T47D (cell line): ENCODE measurements around the gene KDM4C.
A peak's percentile ranks its signal among the peaks of the same experiment; 100 is the strongest.
"Not testable (repeated sequence)": the region's sequence is repeated elsewhere in the genome, so short reads cannot be mapped to it uniquely, and the experiment has no call there.

Experiments used
- DNase-seq, 2 experiments: peaks; one replicate each; pipeline versions ENCODE4 v3.0.0 to v3.0.0-alpha.2; 2011 to 2012; ENCODE audit warnings: low read depth in 1 of 2, low spot score in 1 of 2
- JUND ChIP-seq: IDR thresholded peaks from 2 replicates; pipeline ENCODE4 v1.6.1; 2012; ENCODE audit warnings: low read depth
- in situ Hi-C: cut with HindIII; loops from 2 replicates; pipeline ENCODE4 v1.10.0; 2016; ENCODE audit warnings: low sequenced_read_pairs, low pct_unique_long_range_greater_than_20kb

Gene KDM4C

DNA sequence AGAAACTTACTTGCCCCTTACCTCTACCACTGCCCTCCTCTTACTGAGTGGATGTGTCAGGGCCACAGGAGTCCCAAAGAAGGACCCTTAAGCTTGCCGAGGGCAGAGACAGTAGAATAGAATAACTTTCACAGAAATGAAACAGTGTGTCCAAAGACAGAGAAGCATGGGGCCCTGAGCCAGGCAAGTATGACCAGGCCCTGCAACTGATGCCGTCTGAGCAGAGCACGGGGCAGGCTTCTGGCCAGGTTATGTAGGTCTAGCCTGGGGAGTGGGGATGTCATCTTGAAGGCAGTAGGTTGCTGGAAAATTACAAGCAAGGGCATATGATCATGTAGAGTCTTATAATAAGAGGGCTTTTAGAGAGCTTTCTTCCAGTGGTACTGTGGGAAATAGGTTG, 415.4 kb downstream of the KDM4C start:
- DNase-seq: no peak
- in situ Hi-C loops: no loop called here
- TF ChIP-seq JUND: no peak

DNA sequence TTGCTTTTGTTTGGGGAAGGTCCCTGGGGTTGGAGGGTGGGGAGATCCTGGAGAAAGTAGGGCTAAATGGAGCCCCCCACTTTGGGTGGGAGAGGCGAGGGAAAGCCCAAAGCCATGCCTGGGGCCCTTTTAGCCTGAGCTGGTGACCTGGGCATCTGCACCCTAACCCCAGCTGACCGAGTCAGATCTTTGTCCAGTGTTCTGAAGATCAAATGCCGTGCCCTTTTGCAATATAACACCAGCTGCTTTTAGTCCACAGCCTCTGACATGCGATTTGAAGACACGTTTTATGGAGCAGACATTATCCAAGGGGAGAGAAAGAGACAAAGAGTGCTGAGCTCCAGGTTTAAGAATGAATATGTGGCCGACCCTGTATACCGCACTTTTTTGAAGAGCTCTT, 416.5 kb downstream of the KDM4C start:
- TF ChIP-seq JUND: no peak
- no peak for DNase-seq
- in situ Hi-C loops: no loop called here

DNA sequence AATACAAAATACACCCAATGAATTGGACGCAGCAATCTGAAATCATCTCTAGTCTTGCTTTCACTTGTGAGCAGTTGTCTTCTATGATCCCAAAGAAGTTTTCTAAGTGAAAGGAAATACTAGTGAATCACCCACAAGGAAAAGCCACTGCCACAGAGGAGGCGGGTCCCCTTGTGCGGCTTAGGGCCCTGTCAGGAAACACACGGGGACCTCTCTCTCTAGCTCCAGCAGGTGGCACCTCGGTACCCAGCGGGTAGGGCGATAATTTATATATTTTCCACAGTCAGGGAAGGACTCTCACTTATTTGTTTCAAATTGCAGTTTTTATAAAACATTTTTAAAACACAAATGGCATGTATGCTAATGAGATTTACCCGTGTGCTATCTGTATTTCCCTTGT, 417.1 kb downstream of the KDM4C start:
- DNase-seq: no peak
- TF ChIP-seq JUND: no peak
- in situ Hi-C loops: no loop called here

DNA sequence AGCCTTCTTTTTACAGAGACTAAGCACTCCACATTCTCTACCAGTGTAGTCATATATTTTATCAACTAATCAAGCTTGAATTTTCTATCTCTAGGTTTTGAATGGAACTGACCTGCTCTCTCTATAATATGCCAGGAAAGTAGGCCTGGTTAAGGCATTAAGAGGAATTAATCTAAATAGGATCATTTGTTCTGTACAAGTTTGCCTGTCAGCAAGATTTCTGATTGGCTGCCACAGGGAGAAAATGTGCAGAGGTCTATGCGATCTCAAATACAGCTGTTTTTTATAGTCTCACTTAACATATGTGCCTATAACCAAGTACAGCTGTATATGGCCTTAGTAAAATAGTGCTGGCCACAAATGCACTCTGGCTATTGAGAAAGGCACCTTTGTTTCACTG, 418.8 kb downstream of the KDM4C start:
- no peak for TF ChIP-seq JUND
- no peak for DNase-seq
- in situ Hi-C loops: no loop called here

DNA sequence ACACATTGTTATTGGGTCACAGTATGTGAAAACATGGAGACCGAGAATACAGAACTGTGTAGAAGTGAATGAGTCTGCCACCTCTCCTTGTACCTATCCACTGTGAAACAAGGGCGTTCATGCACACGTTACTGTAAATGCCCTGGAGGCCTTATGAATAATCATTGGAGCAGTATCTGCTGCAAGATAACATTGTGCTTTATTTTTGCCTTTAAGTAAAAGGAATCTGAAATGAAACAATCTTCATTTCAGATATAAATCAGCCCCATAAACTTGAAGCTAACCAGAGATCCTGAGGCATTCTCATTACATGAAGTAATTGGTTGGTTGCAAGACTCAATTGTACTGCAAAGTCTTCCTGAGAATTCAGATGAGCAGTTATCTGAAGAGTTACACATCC, 419.6 kb downstream of the KDM4C start:
- TF ChIP-seq JUND: no peak
- no peak for DNase-seq
- in situ Hi-C loops: no loop called here

DNA sequence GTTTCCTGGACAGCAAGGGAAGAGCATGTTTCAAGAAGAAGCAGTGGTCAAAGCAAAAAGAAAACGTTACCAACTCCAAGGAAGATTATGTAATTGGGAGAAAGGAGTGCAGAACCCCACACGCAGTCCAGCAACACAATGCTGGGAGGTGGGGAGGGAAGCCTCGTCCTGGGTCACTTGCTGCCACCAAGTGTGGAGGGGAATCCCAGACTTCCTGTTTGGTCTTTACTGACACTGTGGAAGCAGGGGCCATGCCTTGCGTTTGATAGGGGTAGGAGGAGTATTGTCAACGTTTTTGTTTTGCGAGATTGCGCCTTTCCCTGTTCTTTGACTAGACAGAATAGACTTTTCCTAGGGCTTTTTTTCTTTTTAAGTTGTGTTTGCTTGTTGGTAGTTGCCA, 421.0 kb downstream of the KDM4C start:
- in situ Hi-C loops: no loop called here
- DNase-seq: no peak
- TF ChIP-seq JUND: no peak

DNA sequence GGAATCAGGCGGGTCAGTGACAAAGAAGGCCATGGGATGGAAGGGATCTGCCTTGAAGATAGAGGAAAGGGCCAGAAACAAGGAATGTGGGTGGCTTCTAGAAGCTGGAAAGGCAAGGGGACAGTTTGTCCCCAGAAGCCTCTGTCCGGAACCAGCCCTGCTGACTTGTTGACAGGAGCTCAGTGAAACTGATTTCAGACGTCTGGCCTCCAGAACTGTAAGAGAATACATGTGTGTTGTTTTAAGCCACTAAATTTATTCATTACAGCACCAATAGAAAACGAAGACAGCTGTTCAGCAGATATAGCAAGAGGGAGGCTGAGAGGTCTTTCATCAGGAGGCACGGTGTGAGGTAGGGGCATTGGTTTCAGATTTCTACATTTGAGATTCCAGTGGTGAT, 422.5 kb downstream of the KDM4C start:
- TF ChIP-seq JUND: no peak

DNA sequence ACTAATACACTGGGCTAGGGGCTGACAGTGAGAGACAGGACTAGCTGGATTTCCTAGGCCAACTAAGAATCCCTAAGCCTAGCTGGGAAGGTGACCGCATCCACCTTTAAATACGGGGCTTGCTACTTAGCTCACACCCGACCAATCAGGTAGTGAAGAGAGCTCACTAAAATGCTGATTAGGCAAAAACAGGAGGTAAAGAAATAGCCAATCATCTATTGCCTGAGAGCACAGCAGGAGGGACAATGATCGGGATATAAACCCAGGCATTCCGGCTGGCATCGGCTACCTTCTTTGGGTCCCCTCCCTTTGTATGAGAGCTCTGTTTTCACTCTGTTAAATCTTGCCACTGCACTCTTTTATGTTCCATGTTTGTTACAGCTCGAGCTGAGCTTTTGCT, 425.4 kb downstream of the KDM4C start:
- DNase-seq, in situ Hi-C loops: not testable (repeated sequence)

More for the DNA sequence above, 422.5 kb downstream of the KDM4C start:
- in situ Hi-C loops: no loop called here
- DNase-seq: no peak

DNA sequence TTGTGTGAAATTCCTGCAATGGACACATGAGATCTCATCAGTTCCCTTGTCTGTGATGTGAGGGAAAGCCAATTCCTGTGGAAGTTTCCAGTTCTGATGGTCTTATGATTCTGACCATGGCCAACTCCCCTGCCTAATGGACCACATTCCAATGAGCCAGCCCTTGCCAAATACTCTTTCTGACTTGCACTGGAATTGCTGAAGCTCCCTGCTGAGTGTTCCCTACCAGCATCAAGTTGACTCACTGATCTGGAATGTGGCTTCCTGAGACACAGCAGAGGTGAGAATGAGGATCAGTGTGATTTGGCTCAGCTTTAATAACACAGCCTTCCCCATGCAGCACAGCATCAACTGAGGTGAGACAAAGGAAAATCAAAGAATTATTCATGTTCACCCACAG, 427.8 kb downstream of the KDM4C start:
- in situ Hi-C loops: no loop called here
- peak in 1 of 2 experiments; percentile 39 for DNase-seq
- TF ChIP-seq JUND: no peak

DNA sequence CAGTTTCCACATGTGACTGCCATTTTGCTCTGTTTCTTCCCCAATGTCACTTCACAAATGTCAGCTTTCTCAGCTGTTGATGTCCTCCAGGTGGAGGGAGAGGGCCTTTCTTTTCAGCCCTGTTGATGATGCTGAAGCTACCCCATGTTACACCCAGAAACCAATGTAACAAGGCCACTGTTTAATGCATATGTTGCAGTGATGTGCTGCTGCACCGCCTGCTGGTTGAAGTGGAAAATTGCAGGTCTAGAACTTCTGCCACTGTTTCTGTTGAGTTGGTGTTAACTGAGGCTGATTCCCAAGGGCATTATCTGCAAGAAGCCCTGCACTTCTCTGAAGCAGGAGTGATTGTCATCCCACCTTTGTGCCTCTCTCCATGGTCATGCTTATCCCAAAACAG, 428.4 kb downstream of the KDM4C start:
- in situ Hi-C loops: no loop called here

DNA sequence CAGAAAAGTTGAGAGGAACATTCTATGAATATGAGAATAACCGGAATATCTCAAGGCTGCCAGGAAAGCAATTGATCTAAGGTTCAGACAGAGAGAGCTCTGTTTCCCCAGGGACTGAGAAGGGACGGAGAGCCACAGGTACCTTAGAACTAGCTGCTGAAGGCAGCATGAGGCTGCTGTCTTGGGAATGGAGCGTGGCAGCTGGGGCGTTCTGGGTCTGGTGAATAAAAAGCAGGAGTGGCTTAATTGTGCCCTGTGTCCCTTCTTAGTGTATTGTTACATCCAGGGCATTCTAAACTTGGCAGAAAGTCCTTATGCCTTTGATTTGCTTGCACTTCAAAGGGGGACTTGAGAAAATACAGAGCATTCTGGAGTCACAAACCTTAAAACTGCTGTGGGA, 434.5 kb downstream of the KDM4C start:
- in situ Hi-C loops: no loop called here

More for the DNA sequence above, 428.4 kb downstream of the KDM4C start:
- TF ChIP-seq JUND: no peak
- DNase-seq: no peak

DNA sequence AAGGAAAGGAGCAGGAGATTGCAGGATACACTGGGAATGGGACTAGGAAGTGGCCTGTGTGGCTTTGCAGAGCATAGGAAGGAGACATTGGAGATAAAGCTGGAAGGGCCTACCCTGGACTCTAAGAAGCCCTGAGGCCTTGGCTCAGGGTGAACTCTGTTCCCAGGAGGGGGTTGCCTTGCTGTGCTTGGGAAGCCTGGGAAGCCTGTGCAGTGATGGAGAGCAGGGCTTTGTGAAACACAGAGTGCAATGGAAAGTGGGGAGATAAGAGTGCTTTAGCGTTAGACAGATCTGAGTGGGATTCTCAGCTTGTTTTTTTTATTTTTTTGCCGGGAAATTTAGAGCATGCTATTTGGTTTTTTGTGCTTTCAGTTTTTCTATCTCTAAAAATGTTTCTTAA, 437.8 kb downstream of the KDM4C start:
- TF ChIP-seq JUND: no peak
- in situ Hi-C loops: no loop called here
- DNase-seq: no peak

More for the DNA sequence above, 434.5 kb downstream of the KDM4C start:
- DNase-seq: no peak
- TF ChIP-seq JUND: no peak

DNA sequence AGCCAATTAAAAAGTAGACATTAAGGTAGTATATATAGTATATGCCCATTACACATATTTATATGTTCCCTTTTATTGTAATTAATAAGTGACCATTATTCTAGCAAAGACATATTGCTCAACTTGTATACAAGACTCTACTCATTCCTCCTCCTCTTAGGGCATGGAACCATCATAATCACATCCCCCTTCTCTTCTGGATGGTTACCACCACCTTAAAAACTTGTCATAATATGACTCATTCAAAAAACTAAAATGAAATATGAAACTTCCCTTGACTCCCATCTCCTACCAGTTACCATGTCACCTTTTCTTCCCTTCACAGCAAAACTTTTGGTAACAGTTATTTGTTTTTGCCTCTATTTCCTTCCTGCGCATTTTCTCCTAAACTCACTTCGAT, 438.7 kb downstream of the KDM4C start:
- DNase-seq: no peak
- TF ChIP-seq JUND: no peak

DNA sequence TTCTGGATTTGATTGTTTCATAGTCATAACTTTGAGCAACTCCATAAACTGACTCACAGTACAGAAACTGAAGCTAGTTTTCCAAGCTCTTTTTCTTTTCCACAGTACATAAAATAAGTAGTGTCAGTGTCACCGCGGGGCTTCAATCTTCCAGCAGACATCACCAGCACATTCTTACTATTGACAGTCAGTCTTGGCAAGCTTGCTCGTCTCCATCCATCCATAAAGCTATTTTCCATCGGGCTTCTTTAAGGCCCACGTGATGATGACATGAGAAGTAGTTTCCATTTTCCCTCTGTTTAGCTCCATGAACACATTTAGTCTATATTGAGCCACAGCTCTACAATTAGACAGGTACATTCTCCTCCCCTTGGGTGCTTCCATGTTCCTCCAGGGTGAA, 443.4 kb downstream of the KDM4C start:
- in situ Hi-C loops: no loop called here
- no peak for DNase-seq
- no peak for TF ChIP-seq JUND

More for the DNA sequence above, 438.7 kb downstream of the KDM4C start:
- in situ Hi-C loops: no loop called here

DNA sequence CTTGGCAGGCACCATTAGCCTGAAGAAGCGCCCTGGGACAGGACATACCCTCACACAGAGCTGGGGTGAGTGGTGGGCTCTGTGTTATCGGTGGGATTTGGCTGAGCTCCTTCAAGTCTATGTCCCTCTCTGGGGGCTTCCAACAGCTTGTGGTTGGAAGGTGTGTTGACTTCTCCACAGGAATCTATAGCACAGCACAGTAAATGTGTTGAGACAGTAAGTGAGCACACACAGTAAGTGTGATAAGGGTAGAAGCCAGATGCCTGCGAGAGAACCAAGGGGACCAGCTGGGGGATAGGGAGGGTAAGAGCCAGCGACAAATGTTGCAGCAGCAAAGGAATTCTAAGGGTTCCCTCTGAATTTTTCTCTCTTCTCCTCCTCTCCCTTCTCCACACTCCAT, 448.0 kb downstream of the KDM4C start:
- in situ Hi-C loops: no loop called here
- no peak for TF ChIP-seq JUND
- no peak for DNase-seq
